Neuronal stem cell (in vitro differentiated cells): ENCODE results near the gene RSL24D1.

Experiments used
- DNase-seq: peaks from one replicate; pipeline ENCODE4 v3.0.0-alpha.2; 2013; ENCODE audit warnings: low spot score
- H2AFZ ChIP-seq: one replicate; pipeline ENCODE4 v1.6.1; 2013; ENCODE audit warnings: mild to moderate bottlenecking, low read length, inconsistent platforms
- H2AK5ac ChIP-seq: 2 replicates; pipeline ENCODE4 v1.6.1; 2013; ENCODE audit warnings: low read depth, mild to moderate bottlenecking, inconsistent platforms, low read length, moderate library complexity, mixed read lengths
- H2BK120ac ChIP-seq: 2 replicates; pipeline ENCODE4 v1.6.1; 2013; ENCODE audit warnings: low read depth, mild to moderate bottlenecking, inconsistent platforms, low read length, moderate library complexity, mixed read lengths
- H2BK12ac ChIP-seq: one replicate; pipeline ENCODE4 v1.6.1; 2013; ENCODE audit warnings: low read length, inconsistent platforms
- H2BK15ac ChIP-seq: 2 replicates; pipeline ENCODE4 v1.6.1; 2013; ENCODE audit warnings: mild to moderate bottlenecking, low read length, inconsistent platforms, mixed read lengths
- H2BK5ac ChIP-seq: one replicate; pipeline ENCODE4 v1.6.1; 2013; ENCODE audit warnings: inconsistent platforms, mild to moderate bottlenecking, low read length, moderate library complexity
- H3K14ac ChIP-seq: one replicate; pipeline ENCODE4 v1.6.1; 2013; ENCODE audit warnings: low read length, inconsistent platforms
- H3K18ac ChIP-seq: 2 replicates; pipeline ENCODE4 v1.6.1; 2013; ENCODE audit warnings: low read length, inconsistent platforms
- H3K23ac ChIP-seq: 2 replicates; pipeline ENCODE4 v1.6.1; 2013; ENCODE audit warnings: low read depth, mild to moderate bottlenecking, mixed read lengths, low read length, inconsistent platforms; ENCODE audit not compliant: poor library complexity
- H3K27ac ChIP-seq: replicated peaks from 3 replicates; pipeline ENCODE4 v1.5.1; 2013; ENCODE audit warnings: low read length, inconsistent platforms
- H3K27me3 ChIP-seq, 3 experiments: 2 replicates each; pipeline ENCODE4 v1.6.1; 2013; ENCODE audit warnings: low read length in 3 of 3, mild to moderate bottlenecking in 2 of 3, inconsistent platforms in 1 of 3, low read depth in 1 of 3, mixed read lengths in 1 of 3, moderate library complexity in 1 of 3; ENCODE audit not compliant: control insufficient read depth in 3 of 3, insufficient read depth in 3 of 3
- H3K36me3 ChIP-seq, 2 donors: replicated peaks in 1 of 2; 2 replicates each; pipeline ENCODE4 v1.6.1; 2013; ENCODE audit warnings: low read length in 2 of 2; ENCODE audit not compliant: control insufficient read depth in 2 of 2, insufficient read depth in 2 of 2
- H3K4ac ChIP-seq: 2 replicates; pipeline ENCODE4 v1.6.1; 2013; ENCODE audit warnings: inconsistent platforms, mild to moderate bottlenecking, low read length, moderate library complexity
- H3K4me1 ChIP-seq, 2 donors: 1 replicate in 1 of 2; 2 replicates in 1 of 2; pipeline ENCODE4 v1.6.1; 2013; ENCODE audit warnings: low read length in 2 of 2, low read depth in 1 of 2; ENCODE audit not compliant: control insufficient read depth in 2 of 2, insufficient read depth in 1 of 2
- H3K4me2 ChIP-seq: one replicate; pipeline ENCODE4 v1.6.1; 2013; ENCODE audit warnings: mild to moderate bottlenecking, low read length, inconsistent platforms; ENCODE audit not compliant: insufficient read depth, poor library complexity, severe bottlenecking
- H3K4me3 ChIP-seq, 2 donors: 2 replicates each; pipeline ENCODE4 v1.5.1; 2013; ENCODE audit warnings: low read length in 2 of 2, mild to moderate bottlenecking in 2 of 2, inconsistent platforms in 1 of 2, moderate library complexity in 1 of 2
- H3K79me1 ChIP-seq: one replicate; pipeline ENCODE4 v1.6.1; 2013; ENCODE audit warnings: low read depth, mild to moderate bottlenecking, inconsistent platforms, low read length, moderate library complexity
- H3K9ac ChIP-seq: one replicate; pipeline ENCODE4 v1.6.1; 2013; ENCODE audit warnings: mild to moderate bottlenecking, low read depth, low read length, inconsistent platforms; ENCODE audit not compliant: poor library complexity
- H3K9me3 ChIP-seq, 2 donors: replicated peaks in 1 of 2; 2 replicates each; pipeline versions ENCODE3 to v1.6.1; 2013; ENCODE audit warnings: low read length in 2 of 2, mild to moderate bottlenecking in 2 of 2, inconsistent platforms in 1 of 2, low read depth in 1 of 2, mixed read lengths in 1 of 2, moderate library complexity in 1 of 2; ENCODE audit not compliant: control insufficient read depth in 2 of 2, insufficient read depth in 1 of 2
- H4K8ac ChIP-seq: one replicate; pipeline ENCODE4 v1.6.1; 2013; ENCODE audit warnings: low read depth, mild to moderate bottlenecking, inconsistent platforms, low read length, moderate library complexity
- H4K91ac ChIP-seq: one replicate; pipeline ENCODE4 v1.6.1; 2013; ENCODE audit warnings: low read length, low read depth, mild to moderate bottlenecking, inconsistent platforms; ENCODE audit not compliant: poor library complexity
- WGBS, 2 donors: extraction: QIAGEN DNeasy Blood & Tissue Kit; methylation state at CpG; one replicate each; pipeline ENCODE4 v1.1.7; 2013; ENCODE audit warnings: missing lambda C conversion rate in 2 of 2, mixed read lengths in 1 of 2; ENCODE audit not compliant: insufficient read length in 2 of 2, insufficient replicate concordance in 1 of 2; ENCODE audit errors: extremely low coverage in 2 of 2; 5-methylcytosine and 5-hydroxymethylcytosine counted together

The RSL24D1 gene

GRCh38 chr15:55235546-55236036 lies 38.9 kb upstream of the RSL24D1 start:
- Histone ChIP-seq H3K14ac (no peak overlapping the region), H3K79me1 (no peaks in the 10 kb centered on the region), H3K27me3 (no peaks in the 10 kb centered on the region), H2BK12ac (no peak overlapping the region), H3K18ac (no peak overlapping the region), H2BK15ac (no peak overlapping the region), H3K27ac (no peak overlapping the region), H4K8ac (no peak overlapping the region), H3K9ac (no peak overlapping the region), H3K23ac (no peak overlapping the region), H4K91ac (no peak overlapping the region), H3K9me3 (no peaks in the 10 kb centered on the region), H2AK5ac (no peak overlapping the region), H3K36me3 (no peaks in the 10 kb centered on the region), H2AFZ (no peak overlapping the region), H2BK120ac (no peak overlapping the region), H3K4me1 (no peaks in the 10 kb centered on the region), H3K4me3 (no peak overlapping the region), H3K4ac (no peak overlapping the region), H2BK5ac (no peak overlapping the region), H3K4me2 (no peak overlapping the region)
- WGBS, 2 donors = no CpG with 5 or more reads among the region's 4 CpGs
- DNase-seq = no peak

GRCh38 chr15:55234800-55235104 lies 38.0 kb upstream of the RSL24D1 start:
- Histone ChIP-seq H3K79me1 (no peaks in the 10 kb centered on the region), H3K9me3 (no peaks in the 10 kb centered on the region), H3K14ac (no peak overlapping the region), H2AFZ (no peak overlapping the region), H2BK120ac (no peak overlapping the region), H2AK5ac (no peak overlapping the region), H3K27ac (no peak overlapping the region), H3K4me3 (no peak overlapping the region), H3K18ac (no peak overlapping the region), H3K4me2 (no peak overlapping the region), H2BK15ac (no peak overlapping the region), H3K4ac (no peak overlapping the region), H3K4me1 (no peaks in the 10 kb centered on the region), H2BK12ac (no peak overlapping the region), H3K9ac (no peak overlapping the region), H2BK5ac (no peak overlapping the region), H3K27me3 (no peaks in the 10 kb centered on the region), H3K36me3 (no peaks in the 10 kb centered on the region), H4K8ac (no peak overlapping the region), H4K91ac (no peak overlapping the region), H3K23ac (no peak overlapping the region)
- DNase-seq = no peak
- no CpG with 5 or more reads among the region's 1 CpG for WGBS, 2 donors

GRCh38 chr15:55234104-55234799 lies 37.5 kb upstream of the RSL24D1 start:
- Histone ChIP-seq H3K14ac (no peak overlapping the region), H3K9me3 (no peaks in the 10 kb centered on the region), H3K9ac (no peak overlapping the region), H2BK5ac (no peak overlapping the region), H3K4me3 (no peak overlapping the region), H3K27me3 (no peaks in the 10 kb centered on the region), H3K4me1 (no peaks in the 10 kb centered on the region), H3K4me2 (no peak overlapping the region), H4K8ac (no peak overlapping the region), H3K27ac (no peak overlapping the region), H3K79me1 (no peaks in the 10 kb centered on the region), H3K18ac (no peak overlapping the region), H3K4ac (no peak overlapping the region), H2BK12ac (no peak overlapping the region), H2AK5ac (no peak overlapping the region), H2BK120ac (no peak overlapping the region), H4K91ac (no peak overlapping the region), H3K23ac (no peak overlapping the region), H2AFZ (no peak overlapping the region), H2BK15ac (no peak overlapping the region), H3K36me3 (no peaks in the 10 kb centered on the region)
- no CpG with 5 or more reads among the region's 2 CpGs for WGBS, 2 donors
- no peak for DNase-seq

- no peaks in the 10 kb centered on the region for H3K36me3 ChIP-seq
- H2BK120ac ChIP-seq = no peak overlapping the region
- no peak overlapping the region for H3K4ac ChIP-seq
- H2AFZ ChIP-seq = no peak overlapping the region
- no peak overlapping the region for H2BK15ac ChIP-seq
- no CpG with 5 or more reads among the region's 1 CpG for WGBS, 2 donors
- no peak overlapping the region for H3K4me2 ChIP-seq
- no peak for DNase-seq
- H3K14ac ChIP-seq = no peak overlapping the region
- no peaks in the 10 kb centered on the region for H3K4me1 ChIP-seq
- H4K8ac ChIP-seq = no peak overlapping the region
- no peaks in the 10 kb centered on the region for H3K27me3 ChIP-seq
- no peak overlapping the region for H2AK5ac ChIP-seq
- H3K23ac ChIP-seq = no peak overlapping the region
- no peaks in the 10 kb centered on the region for H3K9me3 ChIP-seq
- H3K9ac ChIP-seq = no peak overlapping the region
- no peak overlapping the region for H3K27ac ChIP-seq
- no peak overlapping the region for H3K18ac ChIP-seq
- no peak overlapping the region for H2BK5ac ChIP-seq
- no peak overlapping the region for H3K4me3 ChIP-seq
- H4K91ac ChIP-seq = no peak overlapping the region
- no peaks in the 10 kb centered on the region for H3K79me1 ChIP-seq
- H2BK12ac ChIP-seq = no peak overlapping the region
These were observed 34.7 kb upstream of the RSL24D1 start for GRCh38 chr15:55231455-55231854.
